Measurements from ENCODE around the gene SLX4.

- TF ChIP-seq CTCF (IDR thresholded peaks at IDR 0.05; ENCODE audit: low read length) = no peak
- TF ChIP-seq EZH2phosphoT487 (IDR thresholded peaks at IDR 0.05; ENCODE audit: low read length) = no peak
- TF ChIP-seq EZH2 (optimal IDR thresholded peaks at IDR 0.05; ENCODE audit: low read depth, low read length) = no peak
These were observed 31.6 kb downstream of the SLX4 start for GRCh38 chr16:3579776-3580175.

All from MM.1S (cell line).